ENCODE data around the gene NKAIN1. TPM values are rescaled to one million over a fixed set of nuclear protein-coding genes. Genes with fewer than 3 reads are reported as not detected.

Gene NKAIN1
- polyA plus RNA-seq, 1 experiment: 0.05 TPM

GRCh38 chr1:31135973-31136600, 103.6 kb downstream of the NKAIN1 start:
- Histone ChIP-seq H3K27ac (ENCODE audit: low read depth, low read length) (no peak overlapping the region), H3K9me3 (ENCODE audit: control insufficient read depth, insufficient read depth, low read length) (peaks cover 4% of the 10 kb centered on the region; the same call in 1 of the 2 replicates), H3K4me3 (ENCODE audit: low read depth, low read length) (no peak overlapping the region), H3K27me3 (ENCODE audit: control insufficient read depth, insufficient read depth, low read length) (peaks cover 5% of the 10 kb centered on the region)
- no peak for TF ChIP-seq CTCF (IDR thresholded peaks at IDR 0.05; ENCODE audit: low read depth, low read length)
- CTCF ChIA-PET: interaction anchor here (2.8 kb wide), 1 partner anchor 9 kb away, joined by 13 read pairs; no protein-coding TSS in a partner anchor
- DNase-seq (ENCODE audit: low read depth, low spot score): no peak
- POLR2A ChIA-PET: no interaction called here

GRCh38 chr1:31133368-31133767, 106.3 kb downstream of the NKAIN1 start:
- H3K27me3 ChIP-seq (ENCODE audit: control insufficient read depth, insufficient read depth, low read length): peaks cover 5% of the 10 kb centered on the region
- no peak for DNase-seq (ENCODE audit: low read depth, low spot score)
- no peak overlapping the region for H3K27ac ChIP-seq (ENCODE audit: low read depth, low read length)
- TF ChIP-seq CTCF (IDR thresholded peaks at IDR 0.05; ENCODE audit: low read depth, low read length): no peak
- ChIA-PET CTCF (no interaction called here), POLR2A (interaction anchor here (0.7 kb wide), 1 partner anchor 65 kb away, joined by 5 read pairs; no protein-coding TSS in a partner anchor)
- peaks cover 4% of the 10 kb centered on the region; the same call in 1 of the 2 replicates for H3K9me3 ChIP-seq (ENCODE audit: control insufficient read depth, insufficient read depth, low read length)
- H3K4me3 ChIP-seq (ENCODE audit: low read depth, low read length): no peak overlapping the region

Other genes with a start within 250 kb of the NKAIN1 start
- 71.3 and 73.0 TPM in 2 replicates for gene PUM1, start 174.2 kb downstream of the NKAIN1 start, polyA plus RNA-seq (2011; rRNA removed)
- gene SNRNP40, start 56.9 kb upstream of the NKAIN1 start, polyA plus RNA-seq (2011; rRNA removed): 53.1 and 54.3 TPM in 2 replicates
- gene ZCCHC17, start 57.1 kb upstream of the NKAIN1 start, polyA plus RNA-seq (2011; rRNA removed): 57.1 and 72.9 TPM in 2 replicates
- gene FABP3, start 133.2 kb upstream of the NKAIN1 start, polyA plus RNA-seq (2011; rRNA removed): 14.5 and 19.8 TPM in 2 replicates
- gene SERINC2, start 173.3 kb upstream of the NKAIN1 start, polyA plus RNA-seq (2011; rRNA removed): 46.0 and 61.3 TPM in 2 replicates

Measured in AG04450 (cell line).